Measurements from ENCODE around the gene FRRS1L.

FRRS1L gene

DNA sequence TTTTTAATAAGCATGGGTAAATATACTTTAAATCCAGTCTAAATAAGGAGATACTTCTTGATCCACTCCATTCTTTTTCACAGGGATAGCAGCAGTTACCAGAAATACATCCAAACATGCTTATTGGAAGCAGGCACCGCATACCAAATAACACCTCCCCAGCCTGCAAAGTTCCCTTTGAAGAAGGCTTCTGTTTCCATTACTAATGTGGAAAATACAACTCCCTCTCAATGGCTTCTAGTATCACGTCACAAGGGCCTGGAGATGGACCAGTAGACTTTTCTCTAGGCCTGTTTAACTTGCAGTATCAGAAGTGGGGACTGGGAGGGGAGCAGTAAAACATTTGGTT lies 68.1 kb downstream of the FRRS1L start:
- DNase-seq (ENCODE audit: extremely low read depth, low read depth) = no peak
- no peak overlapping the region for H3K4me3 ChIP-seq (replicated peaks; ENCODE audit: low read depth, low read length)
- TF ChIP-seq CTCF (IDR thresholded peaks at IDR 0.05; ENCODE audit: low read depth, low read length, missing control alignments) = no peak

GRCh38 chr9:109098171-109098959 lies 68.7 kb downstream of the FRRS1L start:
- peak; percentile 43 for TF ChIP-seq CTCF (IDR thresholded peaks at IDR 0.05; ENCODE audit: low read depth, low read length, missing control alignments)
- no peak for DNase-seq (ENCODE audit: extremely low read depth, low read depth)
- no peak overlapping the region for H3K4me3 ChIP-seq (replicated peaks; ENCODE audit: low read depth, low read length)

DNA sequence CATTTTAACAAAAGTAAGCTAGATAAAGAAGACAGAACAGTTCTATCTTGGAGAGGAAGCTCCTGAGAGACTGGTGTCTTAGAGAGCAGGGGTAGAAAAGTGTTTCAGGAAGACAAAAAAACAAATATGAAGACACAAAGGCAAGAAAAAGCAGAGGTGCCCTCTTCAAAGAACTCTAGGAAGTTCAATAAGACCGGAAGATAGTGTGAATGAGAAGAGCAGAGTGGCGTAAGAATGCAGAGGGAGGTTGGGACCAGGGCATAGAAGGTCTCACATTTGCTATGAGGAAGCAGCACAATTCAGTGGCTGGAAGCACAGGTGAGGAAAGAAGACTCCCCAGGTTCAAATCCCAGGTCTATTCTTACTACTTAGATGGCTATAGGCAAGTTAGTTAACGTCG lies 69.9 kb downstream of the FRRS1L start:
- TF ChIP-seq CTCF (IDR thresholded peaks at IDR 0.05; ENCODE audit: low read depth, low read length, missing control alignments) = no peak
- no peak for DNase-seq (ENCODE audit: extremely low read depth, low read depth)
- H3K4me3 ChIP-seq (replicated peaks; ENCODE audit: low read depth, low read length) = no peak overlapping the region

GRCh38 chr9:109095321-109095720 lies 71.7 kb downstream of the FRRS1L start:
- TF ChIP-seq CTCF (IDR thresholded peaks at IDR 0.05; ENCODE audit: low read depth, low read length, missing control alignments) = no peak
- no peak for DNase-seq (ENCODE audit: extremely low read depth, low read depth)
- no peak overlapping the region for H3K4me3 ChIP-seq (replicated peaks; ENCODE audit: low read depth, low read length)

DNA sequence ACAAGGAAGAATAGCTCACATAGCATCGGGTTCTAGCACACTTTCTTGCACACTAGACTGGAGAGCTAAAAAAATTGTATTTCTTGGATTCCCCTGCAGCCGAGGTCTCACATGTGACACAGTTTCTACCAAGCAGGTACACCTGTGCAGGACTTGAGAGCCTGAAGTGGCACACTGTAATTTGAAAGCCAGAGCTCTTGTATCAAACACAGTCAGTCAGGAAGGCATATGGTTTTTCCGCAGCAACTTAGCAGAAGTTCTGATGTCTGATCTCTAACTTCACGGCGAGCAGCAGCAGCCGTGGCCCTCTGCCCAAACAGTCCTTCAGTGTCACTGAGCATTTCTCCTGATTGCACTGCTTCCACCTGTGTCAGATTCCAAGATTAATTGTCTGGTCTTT lies 72.8 kb downstream of the FRRS1L start:
- no peak for TF ChIP-seq CTCF (IDR thresholded peaks at IDR 0.05; ENCODE audit: low read depth, low read length, missing control alignments)
- DNase-seq (ENCODE audit: extremely low read depth, low read depth) = no peak
- H3K4me3 ChIP-seq (replicated peaks; ENCODE audit: low read depth, low read length) = no peak overlapping the region

DNA sequence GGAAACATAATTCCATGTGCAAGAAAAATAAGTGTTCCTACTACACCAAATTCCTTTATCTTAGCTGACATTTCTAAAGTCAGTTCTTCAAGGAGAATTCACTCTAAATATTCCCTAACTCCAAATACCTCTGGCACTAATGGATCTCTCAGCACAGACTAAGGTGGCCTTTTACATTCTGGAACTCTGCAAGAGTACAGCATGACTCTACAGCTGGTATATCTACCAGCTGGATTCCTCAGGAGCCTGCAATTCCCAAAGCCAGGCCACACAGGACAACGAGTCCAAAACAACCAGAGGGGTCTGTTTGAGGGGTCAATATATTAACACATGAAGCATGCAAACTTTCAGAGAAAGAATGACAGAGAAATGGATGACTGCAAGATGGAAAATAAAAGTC lies 74.5 kb downstream of the FRRS1L start:
- TF ChIP-seq CTCF (IDR thresholded peaks at IDR 0.05; ENCODE audit: low read depth, low read length, missing control alignments) = no peak

More for the DNA sequence above, 74.5 kb downstream of the FRRS1L start:
- no peak overlapping the region for H3K4me3 ChIP-seq (replicated peaks; ENCODE audit: low read depth, low read length)
- no peak for DNase-seq (ENCODE audit: extremely low read depth, low read depth)
